Gastroesophageal sphincter (tissue), 3 donors: Measurements from ENCODE around the gene CD300E.

Experiments
- CTCF ChIP-seq, 4 experiments: fragments of 200-600 bp in 2 of 4; fragments of 450-650 bp in 2 of 4; sonication (generic) in 1 of 4; IDR thresholded peaks; one replicate each; pipeline ENCODE4 v1.5.1; 2017 to 2019; ENCODE audit warnings: antibody characterized with exemption in 4 of 4, mild to moderate bottlenecking in 2 of 4, moderate library complexity in 2 of 4
- POLR2AphosphoS5 ChIP-seq: sonication (generic); formaldehyde crosslinking; IDR thresholded peaks from one replicate; pipeline ENCODE4 v1.6.1; 2017; ENCODE audit warnings: antibody characterized with exemption

GRCh38 chr17:74610108-74610507, 13.4 kb downstream of the CD300E start:
- TF ChIP-seq POLR2AphosphoS5 (no peak), CTCF (IDR thresholded peaks at IDR 0.05) (no peak)
